Renal cortical epithelial cell (primary cell): ENCODE data around the gene TEX14. TPM values are rescaled to one million over a fixed set of nuclear protein-coding genes. Genes with fewer than 3 reads are reported as not detected.

ENCODE experiments used
- total RNA-seq: library from RNA; depleted of rRNA; stranded (reverse); fragments of >200 nt; gene quantifications from 2 replicates; pipeline ENCODE4 v1.2.3, GENCODE V29; 2014

The TEX14 gene
- total RNA-seq, 1 donor from 2014 or later, result not detected

Other genes with a start within 250 kb of the TEX14 start
- gene HSF5, start 203.6 kb downstream of the TEX14 start, total RNA-seq, result under 0.01 TPM in 1 of 2 replicates, not detected in the other
- 41.7 and 46.1 TPM in 2 replicates for gene MTMR4, start 177.4 kb downstream of the TEX14 start, total RNA-seq
- 31.1 and 33.6 TPM in 2 replicates for gene RAD51C, start 557 bp upstream of the TEX14 start, total RNA-seq
- 0.17 and 0.89 TPM in 2 replicates for gene PPM1E, start 63.8 kb upstream of the TEX14 start, total RNA-seq